Effector CD4-positive, alpha-beta T cell (primary cell): ENCODE measurements around the gene UBXN10.

ENCODE experiments used
- DNase-seq: peaks from one replicate; pipeline ENCODE4 v3.0.0-alpha.2; 2020

Gene UBXN10

GRCh38 chr1:20151906-20152598 lies 33.8 kb upstream of the UBXN10 start:
- DNase-seq, result peak; percentile 72

- DNase-seq, result no peak
Measured at GRCh38 chr1:20152599-20152930, 33.3 kb upstream of the UBXN10 start.

- no peak for DNase-seq
Measured at GRCh38 chr1:20153000-20153418, 32.9 kb upstream of the UBXN10 start.

- no peak for DNase-seq
Measured at GRCh38 chr1:20154301-20154831, 31.5 kb upstream of the UBXN10 start.

- DNase-seq, result no peak
Measured at GRCh38 chr1:20158358-20159070, 27.4 kb upstream of the UBXN10 start.

GRCh38 chr1:20160034-20160433 lies 25.9 kb upstream of the UBXN10 start:
- no peak for DNase-seq

GRCh38 chr1:20164694-20165202 lies 21.1 kb upstream of the UBXN10 start:
- no peak for DNase-seq

GRCh38 chr1:20165522-20165951 lies 20.4 kb upstream of the UBXN10 start:
- no peak for DNase-seq

GRCh38 chr1:20166051-20166450 lies 19.8 kb upstream of the UBXN10 start:
- no peak for DNase-seq

- DNase-seq, result no peak
Measured at GRCh38 chr1:20167126-20167525, 18.8 kb upstream of the UBXN10 start.

- DNase-seq, result no peak
Measured at GRCh38 chr1:20168564-20169491, 17.1 kb upstream of the UBXN10 start.

- no peak for DNase-seq
Measured at GRCh38 chr1:20169932-20170331, 16.0 kb upstream of the UBXN10 start.

- DNase-seq, result no peak
Measured at GRCh38 chr1:20172033-20172590, 13.8 kb upstream of the UBXN10 start.

GRCh38 chr1:20174937-20175666 lies 10.8 kb upstream of the UBXN10 start:
- DNase-seq, result no peak

- no peak for DNase-seq
Measured at GRCh38 chr1:20178634-20179370, 7.1 kb upstream of the UBXN10 start.

- DNase-seq, result no peak
Measured at GRCh38 chr1:20179371-20180128, 6.3 kb upstream of the UBXN10 start.

- DNase-seq, result no peak
Measured at GRCh38 chr1:20180129-20180843, 5.6 kb upstream of the UBXN10 start.

GRCh38 chr1:20180844-20181207 lies 5.1 kb upstream of the UBXN10 start:
- no peak for DNase-seq

- DNase-seq, result no peak
Measured at GRCh38 chr1:20182415-20182814, 3.5 kb upstream of the UBXN10 start.

- no peak for DNase-seq
Measured at GRCh38 chr1:20183035-20183434, 2.9 kb upstream of the UBXN10 start.
